ENCODE measurements around the gene EOMES. TPM values are rescaled to one million over a fixed set of nuclear protein-coding genes. Genes with fewer than 3 reads are reported as not detected.
A peak's percentile ranks its signal among the peaks of the same experiment; 100 is the strongest.

The EOMES gene
- total and polyA plus RNA-seq, 12 donors: 0.01 to 0.76 (median 0.17) TPM; not detected in 3

- peaks cover 0 to 96% (median 73%) of the 10 kb centered on the region in 7 donors for H3K27me3 ChIP-seq
- no peak for TF ChIP-seq CTCF (IDR thresholded peaks at IDR 0.05)
- DNase-seq: no peak
- no peaks in the 10 kb centered on the region for H3K9me3 ChIP-seq
- peak overlapping the region in 1 of 10 donors; percentile 80 for H3K27ac ChIP-seq
- H3K4me3 ChIP-seq: peak overlapping the region in 7 of 10 donors; percentile 43 to 69 (median 62)
- no peak for ATAC-seq
- H3K4me1 ChIP-seq: peaks cover 5 to 33% (median 22%) of the 10 kb centered on the region in 9 donors
- no peaks in the 10 kb centered on the region for H3K36me3 ChIP-seq
- WGBS, 2 donors: 22 to 24% methylated on average over 11 of the region's 11 CpGs
- intact Hi-C loops (cut with DNase I): loop anchor here in 7 of 10 donors (2.0 to 10.0 kb wide), 6 partner anchors 571 to 615 kb away; no protein-coding TSS in a partner anchor
Measured at GRCh38 chr3:27714146-27714526, 8.0 kb downstream of the EOMES start.

- intact Hi-C loops (cut with DNase I): loop anchor here (2.0 to 10.0 kb wide), 8 partner anchors 571 to 617 kb away; no protein-coding TSS in a partner anchor
- peaks cover 5 to 33% (median 22%) of the 10 kb centered on the region in 9 donors for H3K4me1 ChIP-seq
- peak overlapping the region in 1 of 10 donors; percentile 80 for H3K27ac ChIP-seq
- peaks cover 0 to 96% (median 67%) of the 10 kb centered on the region in 7 donors for H3K27me3 ChIP-seq
- no peak for TF ChIP-seq CTCF (IDR thresholded peaks at IDR 0.05)
- H3K36me3 ChIP-seq: no peaks in the 10 kb centered on the region
- no peak for DNase-seq
- 3 to 5% methylated on average over 25 of the region's 25 CpGs for WGBS, 2 donors
- peak overlapping the region; percentile 43 to 69 (median 60) for H3K4me3 ChIP-seq
- no peaks in the 10 kb centered on the region for H3K9me3 ChIP-seq
- peak in 2 of 8 donors; percentile 22 to 25 for ATAC-seq
Measured at GRCh38 chr3:27713435-27714145, 8.5 kb downstream of the EOMES start.

GRCh38 chr3:27713078-27713423 is 9.1 kb downstream of the EOMES start:
- Histone ChIP-seq H3K4me1 (peaks cover 5 to 33% (median 22%) of the 10 kb centered on the region in 9 donors), H3K27me3 (peaks cover 0 to 93% (median 63%) of the 10 kb centered on the region in 7 donors), H3K9me3 (no peaks in the 10 kb centered on the region), H3K36me3 (no peaks in the 10 kb centered on the region), H3K4me3 (peak overlapping the region; percentile 43 to 69 (median 60)), H3K27ac (peak overlapping the region in 1 of 10 donors; percentile 80)
- intact Hi-C loops (cut with DNase I): loop anchor here in 9 of 10 donors (2.0 to 10.0 kb wide), 8 partner anchors 572 to 618 kb away; no protein-coding TSS in a partner anchor
- DNase-seq (no peak), ATAC-seq (peak in 7 of 8 donors; percentile 23 to 67 (median 55))
- TF ChIP-seq CTCF (IDR thresholded peaks at IDR 0.05): no peak
- 0 to 1% methylated on average over 18 of the region's 18 CpGs for WGBS, 2 donors

- peak overlapping the region; percentile 43 to 69 (median 60) for H3K4me3 ChIP-seq
- DNase-seq (peak; percentile 72 to 73), ATAC-seq (peak; percentile 93 to 97 (median 96))
- no peaks in the 10 kb centered on the region for H3K36me3 ChIP-seq
- intact Hi-C loops (cut with DNase I): loop anchor here in 9 of 10 donors (1.0 to 10.0 kb wide), 9 partner anchors 572 to 618 kb away; no protein-coding TSS in a partner anchor
- peaks cover 5 to 33% (median 22%) of the 10 kb centered on the region in 9 donors for H3K4me1 ChIP-seq
- H3K27me3 ChIP-seq: peaks cover 0 to 89% (median 63%) of the 10 kb centered on the region in 7 donors
- WGBS, 2 donors: 0 to 1% methylated on average over 49 of the region's 49 CpGs
- TF ChIP-seq CTCF (IDR thresholded peaks at IDR 0.05): peak; percentile 48 to 85 (median 80)
- H3K27ac ChIP-seq: peak overlapping the region in 1 of 10 donors; percentile 80
- H3K9me3 ChIP-seq: no peaks in the 10 kb centered on the region
Measured at GRCh38 chr3:27712136-27713077, 9.7 kb downstream of the EOMES start.

All from heart right ventricle (tissue), 16 donors.